ENCODE measurements around the gene ELMO3. TPM values are rescaled to one million over a fixed set of nuclear protein-coding genes. Genes with fewer than 3 reads are reported as not detected.

Gene ELMO3
- total and polyA plus RNA-seq, 2 donors (not counting 1 experiment from before 2014, with no cell fraction given): 0.33 to 0.36 TPM

GRCh38 chr16:67185651-67186134, 13.2 kb upstream of the ELMO3 start:
- no peak overlapping the region for H2AFZ ChIP-seq (ENCODE audit: low read length)
- no peak for DNase-seq (ENCODE audit: low read depth in 2 of 2)
- no peak overlapping the region for H3K9ac ChIP-seq (ENCODE audit: insufficient read depth, low read length)
- peaks cover 25% of the 10 kb centered on the region for H3K4me1 ChIP-seq (ENCODE audit: control insufficient read depth, extremely low read depth, insufficient read depth, low read length)
- no peaks in the 10 kb centered on the region for H3K9me3 ChIP-seq (ENCODE audit: control insufficient read depth, insufficient read depth, low read depth, low read length)
- H3K27me3 ChIP-seq (ENCODE audit: control insufficient read depth, insufficient read depth, low read length): no peaks in the 10 kb centered on the region
- peaks cover 9% of the 10 kb centered on the region for H3K79me2 ChIP-seq (ENCODE audit: control insufficient read depth, insufficient read depth, low read length)
- TF ChIP-seq CTCF (conservative IDR thresholded peaks at IDR 0.05 in 1 of 2, IDR thresholded peaks at IDR 0.05 in 1 of 2; ENCODE audit: low read depth in 1 of 2, low read length in 2 of 2) (no peak), EZH2 (IDR thresholded peaks at IDR 0.05; ENCODE audit: low read length, missing control alignments) (no peak)
- peak overlapping the region; percentile 39 for H3K4me2 ChIP-seq (ENCODE audit: extremely low read depth, insufficient read depth, low read length)
- no peaks in the 10 kb centered on the region for H4K20me1 ChIP-seq (ENCODE audit: control insufficient read depth, extremely low read depth, insufficient read depth, low read length)
- H3K36me3 ChIP-seq (ENCODE audit: control insufficient read depth, insufficient read depth, low read length): no peaks in the 10 kb centered on the region
- H3K4me3 ChIP-seq (replicated peaks in 1 of 4; ENCODE audit: control extremely low read depth in 1 of 4, insufficient read depth in 1 of 4, low read depth in 3 of 4, low read length in 4 of 4): peak overlapping the region in 1 of 4 experiments; percentile 34
- no peak overlapping the region for H3K27ac ChIP-seq (ENCODE audit: insufficient read depth, low read length)

- H3K9ac ChIP-seq (ENCODE audit: insufficient read depth, low read length): no peak overlapping the region
- H3K4me2 ChIP-seq (ENCODE audit: extremely low read depth, insufficient read depth, low read length): no peak overlapping the region
- no peaks in the 10 kb centered on the region for H3K9me3 ChIP-seq (ENCODE audit: control insufficient read depth, insufficient read depth, low read depth, low read length)
- H3K79me2 ChIP-seq (ENCODE audit: control insufficient read depth, insufficient read depth, low read length): peaks cover 9% of the 10 kb centered on the region
- H3K4me3 ChIP-seq (replicated peaks in 1 of 4; ENCODE audit: control extremely low read depth in 1 of 4, insufficient read depth in 1 of 4, low read depth in 3 of 4, low read length in 4 of 4): no peak overlapping the region
- H2AFZ ChIP-seq (ENCODE audit: low read length): no peak overlapping the region
- no peak for DNase-seq (ENCODE audit: low read depth in 2 of 2)
- TF ChIP-seq EZH2 (IDR thresholded peaks at IDR 0.05; ENCODE audit: low read length, missing control alignments) (no peak), CTCF (conservative IDR thresholded peaks at IDR 0.05 in 1 of 2, IDR thresholded peaks at IDR 0.05 in 1 of 2; ENCODE audit: low read depth in 1 of 2, low read length in 2 of 2) (no peak)
- no peak overlapping the region for H3K27ac ChIP-seq (ENCODE audit: insufficient read depth, low read length)
- H3K4me1 ChIP-seq (ENCODE audit: control insufficient read depth, extremely low read depth, insufficient read depth, low read length): peaks cover 25% of the 10 kb centered on the region
- no peaks in the 10 kb centered on the region for H3K36me3 ChIP-seq (ENCODE audit: control insufficient read depth, insufficient read depth, low read length)
- no peaks in the 10 kb centered on the region for H4K20me1 ChIP-seq (ENCODE audit: control insufficient read depth, extremely low read depth, insufficient read depth, low read length)
- H3K27me3 ChIP-seq (ENCODE audit: control insufficient read depth, insufficient read depth, low read length): no peaks in the 10 kb centered on the region
Observed at GRCh38 chr16:67186550-67186950, 12.4 kb upstream of the ELMO3 start.

GRCh38 chr16:67187175-67187890, 11.6 kb upstream of the ELMO3 start:
- no peak for DNase-seq (ENCODE audit: low read depth in 2 of 2)
- Histone ChIP-seq H3K79me2 (ENCODE audit: control insufficient read depth, insufficient read depth, low read length) (peaks cover 10% of the 10 kb centered on the region), H4K20me1 (ENCODE audit: control insufficient read depth, extremely low read depth, insufficient read depth, low read length) (no peaks in the 10 kb centered on the region), H3K4me2 (ENCODE audit: extremely low read depth, insufficient read depth, low read length) (no peak overlapping the region), H2AFZ (ENCODE audit: low read length) (no peak overlapping the region), H3K27ac (ENCODE audit: insufficient read depth, low read length) (no peak overlapping the region), H3K27me3 (ENCODE audit: control insufficient read depth, insufficient read depth, low read length) (no peaks in the 10 kb centered on the region), H3K4me1 (ENCODE audit: control insufficient read depth, extremely low read depth, insufficient read depth, low read length) (peaks cover 25% of the 10 kb centered on the region), H3K9me3 (ENCODE audit: control insufficient read depth, insufficient read depth, low read depth, low read length) (no peaks in the 10 kb centered on the region), H3K4me3 (replicated peaks in 1 of 4; ENCODE audit: control extremely low read depth in 1 of 4, insufficient read depth in 1 of 4, low read depth in 3 of 4, low read length in 4 of 4) (no peak overlapping the region), H3K36me3 (ENCODE audit: control insufficient read depth, insufficient read depth, low read length) (no peaks in the 10 kb centered on the region), H3K9ac (ENCODE audit: insufficient read depth, low read length) (no peak overlapping the region)
- TF ChIP-seq EZH2 (IDR thresholded peaks at IDR 0.05; ENCODE audit: low read length, missing control alignments) (no peak), CTCF (conservative IDR thresholded peaks at IDR 0.05 in 1 of 2, IDR thresholded peaks at IDR 0.05 in 1 of 2; ENCODE audit: low read depth in 1 of 2, low read length in 2 of 2) (no peak)

All from fibroblast of lung (primary cell).